Measurements from ENCODE around the gene CHST6.
"Not testable (repeated sequence)": the region's sequence is repeated elsewhere in the genome, so short reads cannot be mapped to it uniquely, and the experiment has no call there.

Gene CHST6

GRCh38 chr16:75502916-75503605 lies 7.8 kb upstream of the CHST6 start:
- DNase-seq, result no peak

GRCh38 chr16:75501820-75502219 lies 6.6 kb upstream of the CHST6 start:
- not testable (repeated sequence) for DNase-seq

GRCh38 chr16:75501359-75501758 lies 6.1 kb upstream of the CHST6 start:
- DNase-seq, result no peak

- DNase-seq, result not testable (repeated sequence)
Observed at GRCh38 chr16:75498605-75499322, 3.5 kb upstream of the CHST6 start.

GRCh38 chr16:75497558-75497957 lies 2.3 kb upstream of the CHST6 start:
- DNase-seq, result no peak

GRCh38 chr16:75494661-75495075 lies 573 bp downstream of the CHST6 start:
- no peak for DNase-seq

- DNase-seq, result no peak
Observed at GRCh38 chr16:75494184-75494583, 1.1 kb downstream of the CHST6 start.

GRCh38 chr16:75491876-75492275 lies 3.4 kb downstream of the CHST6 start:
- no peak for DNase-seq

GRCh38 chr16:75488322-75488721 lies 6.9 kb downstream of the CHST6 start:
- DNase-seq, result no peak

GRCh38 chr16:75486676-75487313 lies 8.4 kb downstream of the CHST6 start:
- DNase-seq, result no peak

- no peak for DNase-seq
Observed at GRCh38 chr16:75486014-75486675, 9.1 kb downstream of the CHST6 start.

GRCh38 chr16:75485230-75486013 lies 9.8 kb downstream of the CHST6 start:
- DNase-seq, result no peak

GRCh38 chr16:75483222-75483621 lies 12.0 kb downstream of the CHST6 start:
- DNase-seq, result no peak

GRCh38 chr16:75482434-75483205 lies 12.6 kb downstream of the CHST6 start:
- DNase-seq, result no peak

- no peak for DNase-seq
Observed at GRCh38 chr16:75481475-75481874, 13.8 kb downstream of the CHST6 start.

GRCh38 chr16:75479421-75479990 lies 15.7 kb downstream of the CHST6 start:
- DNase-seq, result no peak

- DNase-seq, result no peak
Observed at GRCh38 chr16:75478480-75479345, 16.5 kb downstream of the CHST6 start.

- no peak for DNase-seq
Observed at GRCh38 chr16:75477680-75478473, 17.4 kb downstream of the CHST6 start.

- no peak for DNase-seq
Observed at GRCh38 chr16:75476817-75477216, 18.4 kb downstream of the CHST6 start.

GRCh38 chr16:75475420-75475847 lies 19.8 kb downstream of the CHST6 start:
- DNase-seq, result no peak
